B cell (primary cell): Measurements from ENCODE around the gene PIWIL4.

Experiments
- EZH2 ChIP-seq: IDR thresholded peaks from 2 replicates; pipeline ENCODE4 v1.6.1; 2012; ENCODE audit warnings: borderline replicate concordance, low read depth, mild to moderate bottlenecking, moderate library complexity, low read length; ENCODE audit not compliant: insufficient read depth, poor library complexity, severe bottlenecking
- TF ChIP-seq, protein P1 (sequence below): fragments of 200-600 bp; IDR thresholded peaks from one replicate; pipeline ENCODE4 v1.8.0; 2022; ENCODE audit warnings: antibody characterized with exemption, mild to moderate bottlenecking

DNA sequence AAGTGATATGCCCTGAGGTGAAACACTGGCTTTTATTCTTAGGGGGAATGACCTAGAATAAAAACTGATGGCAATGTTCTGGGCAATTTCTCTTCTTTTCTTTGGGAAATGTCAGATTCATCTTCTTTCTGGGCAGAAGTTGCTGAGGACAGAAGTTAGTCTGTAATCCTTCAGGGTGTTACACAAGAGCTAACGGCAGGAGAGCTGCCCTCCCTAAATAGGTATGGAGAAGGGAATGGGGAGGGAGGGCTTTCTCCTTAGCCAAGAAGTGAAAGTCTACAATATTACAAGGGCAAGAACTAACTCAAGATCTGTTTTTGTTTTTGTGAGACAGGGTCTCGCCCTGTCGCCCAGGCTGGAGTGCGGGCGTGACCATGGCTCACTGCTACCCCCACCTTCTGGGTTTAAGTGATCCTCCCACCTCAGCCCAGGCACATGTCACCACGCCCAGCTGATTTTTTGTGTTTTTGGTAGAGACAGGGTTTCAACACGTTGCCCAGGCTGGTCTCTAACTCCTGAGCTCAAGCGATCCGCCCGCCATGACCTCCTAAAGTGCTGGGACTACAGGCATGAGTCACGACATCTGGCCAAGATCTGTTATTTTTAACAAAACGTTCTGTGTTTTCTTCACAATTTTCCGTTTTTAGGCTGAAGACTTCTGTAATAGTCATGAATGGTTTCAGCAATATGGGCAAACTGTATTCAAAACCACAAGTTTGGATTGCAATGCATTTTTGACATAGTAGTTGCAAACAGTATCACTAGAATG lies 7.2 kb downstream of the PIWIL4 start:
- TF ChIP-seq, protein P1, sequence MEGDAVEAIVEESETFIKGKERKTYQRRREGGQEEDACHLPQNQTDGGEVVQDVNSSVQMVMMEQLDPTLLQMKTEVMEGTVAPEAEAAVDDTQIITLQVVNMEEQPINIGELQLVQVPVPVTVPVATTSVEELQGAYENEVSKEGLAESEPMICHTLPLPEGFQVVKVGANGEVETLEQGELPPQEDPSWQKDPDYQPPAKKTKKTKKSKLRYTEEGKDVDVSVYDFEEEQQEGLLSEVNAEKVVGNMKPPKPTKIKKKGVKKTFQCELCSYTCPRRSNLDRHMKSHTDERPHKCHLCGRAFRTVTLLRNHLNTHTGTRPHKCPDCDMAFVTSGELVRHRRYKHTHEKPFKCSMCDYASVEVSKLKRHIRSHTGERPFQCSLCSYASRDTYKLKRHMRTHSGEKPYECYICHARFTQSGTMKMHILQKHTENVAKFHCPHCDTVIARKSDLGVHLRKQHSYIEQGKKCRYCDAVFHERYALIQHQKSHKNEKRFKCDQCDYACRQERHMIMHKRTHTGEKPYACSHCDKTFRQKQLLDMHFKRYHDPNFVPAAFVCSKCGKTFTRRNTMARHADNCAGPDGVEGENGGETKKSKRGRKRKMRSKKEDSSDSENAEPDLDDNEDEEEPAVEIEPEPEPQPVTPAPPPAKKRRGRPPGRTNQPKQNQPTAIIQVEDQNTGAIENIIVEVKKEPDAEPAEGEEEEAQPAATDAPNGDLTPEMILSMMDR: no peak
- no peak for TF ChIP-seq EZH2
